ENCODE measurements around the gene PIGN. TPM values are rescaled to one million over a fixed set of nuclear protein-coding genes. Genes with fewer than 3 reads are reported as not detected.
"Not testable (repeated sequence)": the region's sequence is repeated elsewhere in the genome, so short reads cannot be mapped to it uniquely, and the experiment has no call there.

PIGN gene
- total RNA-seq, 2 donors from 2014 or later: 18.6 to 23.7 TPM

DNA sequence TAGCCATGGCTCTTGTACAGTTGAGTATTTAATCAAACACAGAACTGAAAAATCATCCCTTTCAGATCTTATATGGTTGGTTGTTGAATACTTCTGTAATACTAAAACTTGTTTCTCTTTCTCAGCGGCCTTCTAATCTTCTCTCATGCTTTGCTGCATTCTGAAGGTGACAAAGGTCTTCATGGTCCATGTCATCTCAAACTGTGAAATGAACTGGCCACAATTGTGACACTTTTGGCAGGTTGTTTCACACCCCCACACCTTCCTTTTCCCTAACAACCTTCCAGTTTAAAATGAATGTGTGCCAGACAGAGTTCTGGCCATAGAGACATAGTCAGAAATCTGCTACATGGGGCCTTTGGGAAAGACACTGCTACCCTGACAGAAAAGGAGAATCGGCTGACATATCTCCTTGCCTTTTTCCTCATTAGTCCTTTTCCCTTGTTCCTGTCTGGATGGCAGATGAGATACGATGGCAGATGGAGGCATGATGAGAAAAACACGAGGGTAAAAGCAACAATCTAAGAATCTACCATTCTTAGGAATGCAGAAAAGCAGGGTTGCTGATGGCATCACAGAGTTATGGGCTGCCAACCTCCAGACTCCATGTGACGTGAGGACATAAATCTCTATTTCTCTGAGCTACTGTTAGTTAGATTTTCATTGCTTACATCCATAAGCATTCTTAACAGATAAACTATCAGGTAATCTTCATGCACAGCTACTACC, 106.5 kb downstream of the PIGN start:
- no peak for DNase-seq (ENCODE audit: low spot score)
- intact Hi-C loops (cut with DNase I): no loop called here

DNA sequence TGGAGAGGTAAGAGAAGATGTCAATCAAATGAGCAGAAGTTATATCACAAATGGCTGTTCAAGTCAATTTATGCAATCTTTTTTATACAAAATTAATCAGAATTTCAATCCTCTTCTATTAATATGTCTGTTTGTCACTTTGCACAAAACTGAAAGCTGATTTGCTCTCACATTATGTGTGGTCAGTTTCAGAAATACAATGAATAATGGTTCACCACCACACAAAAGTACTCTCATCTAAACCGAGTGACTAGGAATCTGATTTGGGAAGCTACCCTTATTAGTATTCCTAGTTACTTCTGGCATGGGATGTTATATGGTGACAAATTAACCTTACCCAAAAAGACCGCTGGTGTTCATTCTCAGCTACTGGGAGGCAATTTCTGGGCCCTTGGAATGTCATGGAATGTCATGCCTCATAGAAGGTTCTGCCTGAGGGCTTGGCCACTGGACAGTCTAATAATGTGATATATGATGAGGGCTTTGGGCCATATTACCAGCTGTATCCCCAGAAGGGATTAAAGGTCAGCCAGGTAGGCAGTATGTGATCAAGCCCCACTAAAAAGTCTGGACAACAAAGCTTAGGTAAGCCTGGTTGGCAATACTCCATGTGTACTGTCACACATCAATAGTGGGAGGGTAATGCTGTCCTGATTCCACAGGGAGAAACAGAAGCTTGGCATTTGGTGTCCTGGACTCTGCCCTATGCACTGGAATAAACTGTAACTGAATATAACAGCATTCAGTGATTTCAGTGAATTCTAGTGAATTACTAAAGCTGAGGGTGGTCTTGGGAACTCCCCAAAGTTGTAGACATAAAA, 113.2 kb downstream of the PIGN start:
- intact Hi-C loops (cut with DNase I): no loop called here

DNA sequence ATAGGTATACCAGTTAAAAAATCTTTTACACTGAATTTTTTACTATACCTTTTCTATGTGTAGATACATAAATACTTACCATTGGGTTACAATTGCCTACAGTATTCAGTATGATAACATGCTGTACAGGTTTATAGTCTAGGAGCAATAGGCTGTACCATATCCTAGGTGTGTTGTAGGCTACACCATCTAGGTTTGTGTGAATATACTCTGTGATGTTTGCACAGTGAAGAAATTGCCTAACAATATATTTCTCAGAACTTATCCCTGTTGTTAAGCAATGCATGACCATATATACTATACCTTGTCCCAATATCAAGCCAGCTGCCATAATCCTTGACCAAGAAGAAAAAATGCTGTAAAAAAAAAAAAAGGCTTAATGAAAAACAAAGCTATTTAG, 114.5 kb downstream of the PIGN start:
- intact Hi-C loops (cut with DNase I): no loop called here
- no peak for DNase-seq (ENCODE audit: low spot score)

More for the DNA sequence above, 113.2 kb downstream of the PIGN start:
- no peak for DNase-seq (ENCODE audit: low spot score)

DNA sequence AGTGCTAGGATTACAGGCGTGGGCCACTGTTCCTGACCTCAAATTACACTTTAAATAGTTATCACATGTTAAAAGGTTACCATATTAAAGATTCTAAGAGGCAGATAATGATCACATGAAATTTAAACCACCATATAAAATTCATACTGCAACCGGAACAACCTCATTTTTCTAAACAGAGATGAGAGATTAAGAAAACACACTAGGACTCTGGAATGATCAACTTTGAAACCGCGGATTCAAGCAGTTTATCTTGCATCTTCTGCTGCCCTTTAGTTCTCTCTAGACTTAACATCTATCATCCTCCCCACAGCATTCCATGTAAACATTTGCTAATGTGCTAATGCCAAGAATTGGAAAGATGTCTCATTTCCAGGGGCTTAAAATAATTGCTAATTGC, 115.8 kb downstream of the PIGN start:
- intact Hi-C loops (cut with DNase I): no loop called here
- no peak for DNase-seq (ENCODE audit: low spot score)

DNA sequence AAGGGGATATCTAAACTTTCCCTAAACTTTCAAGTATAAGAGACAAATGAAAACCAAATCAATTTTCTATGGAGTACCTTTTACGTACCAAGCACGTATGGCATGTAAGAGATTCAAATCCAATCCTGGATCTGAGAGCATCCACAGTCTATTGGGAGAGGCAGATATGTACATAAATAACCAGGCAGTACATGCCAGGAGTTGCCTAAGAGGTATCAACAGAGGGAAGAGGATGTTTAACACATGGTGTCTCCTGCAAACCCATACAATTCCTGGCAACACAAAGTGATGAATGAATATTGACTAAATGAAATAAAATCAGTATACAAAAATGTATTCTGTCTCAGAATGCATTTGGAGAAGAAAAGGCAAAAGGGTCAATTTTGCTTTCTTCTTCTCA, 116.6 kb downstream of the PIGN start:
- intact Hi-C loops (cut with DNase I): no loop called here
- DNase-seq (ENCODE audit: low spot score): no peak

DNA sequence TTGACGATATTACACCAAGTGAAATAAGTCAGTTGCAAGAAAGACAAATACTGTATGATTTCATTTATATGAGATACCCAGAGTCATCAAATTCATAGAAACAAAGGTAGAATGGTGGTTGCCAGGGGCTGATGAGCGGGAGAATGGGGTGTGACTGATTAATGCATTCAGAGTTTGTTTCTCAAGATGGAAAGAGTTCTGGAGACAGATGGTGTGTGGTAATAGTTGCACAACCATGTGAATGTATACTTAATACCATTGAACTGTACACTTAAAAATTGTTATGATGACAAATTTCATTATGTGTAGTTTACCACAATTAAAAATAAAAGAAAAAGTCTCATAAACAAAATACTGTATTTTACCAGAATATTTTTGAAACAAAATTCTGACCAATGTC, 117.3 kb downstream of the PIGN start:
- intact Hi-C loops (cut with DNase I): no loop called here
- no peak for DNase-seq (ENCODE audit: low spot score)

DNA sequence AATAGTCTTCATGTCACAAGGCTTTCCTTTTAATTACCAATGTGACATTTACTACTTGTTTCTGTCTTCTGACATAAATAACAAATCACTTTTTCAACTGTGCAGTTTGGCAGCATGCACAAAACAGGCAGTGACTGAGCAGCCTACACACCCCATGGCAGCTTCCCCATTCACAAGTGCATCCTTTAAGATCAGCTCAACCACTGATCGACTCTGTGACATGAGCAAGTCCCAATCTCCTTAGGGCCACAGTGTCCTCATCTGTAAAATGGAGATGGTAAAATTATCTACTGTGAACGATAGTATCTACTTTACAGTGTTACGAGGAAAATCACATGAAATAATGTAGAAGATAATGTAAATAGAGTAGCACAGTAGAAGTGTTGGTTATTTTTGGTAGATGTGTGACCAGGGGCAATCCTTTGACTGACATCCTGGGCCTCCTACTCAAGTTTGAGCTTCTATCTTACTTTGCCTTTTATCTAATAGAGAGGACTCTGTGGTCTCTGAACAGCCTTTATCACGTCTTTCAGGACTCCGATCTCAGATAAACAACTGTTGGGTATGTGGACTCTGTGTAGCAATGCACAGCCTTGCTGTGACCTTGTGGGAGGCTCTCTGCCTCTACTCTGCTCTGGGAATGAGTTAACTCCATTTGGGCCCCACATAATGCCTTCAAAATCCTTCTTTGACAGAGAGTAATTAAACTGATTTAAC, 120.6 kb downstream of the PIGN start:
- DNase-seq (ENCODE audit: low spot score): no peak
- intact Hi-C loops (cut with DNase I): no loop called here

DNA sequence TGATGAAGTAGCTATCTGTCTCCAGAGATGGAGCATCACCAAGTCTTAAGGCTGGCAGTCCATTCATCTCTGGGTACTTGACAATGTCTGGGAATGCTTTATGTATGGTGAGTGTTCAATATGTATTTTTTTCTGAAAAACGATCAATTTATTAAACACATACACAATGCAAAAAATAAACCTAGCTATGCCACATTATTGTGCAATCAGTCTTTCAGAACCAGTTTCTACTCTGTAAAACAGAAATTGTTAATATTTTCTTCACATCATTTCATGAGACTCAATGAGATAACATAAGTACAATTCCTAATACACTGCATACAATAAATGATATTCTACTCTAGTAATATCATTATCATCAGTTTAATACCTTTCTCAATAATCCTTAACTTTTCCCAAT, 122.5 kb downstream of the PIGN start:
- no peak for DNase-seq (ENCODE audit: low spot score)
- intact Hi-C loops (cut with DNase I): no loop called here

DNA sequence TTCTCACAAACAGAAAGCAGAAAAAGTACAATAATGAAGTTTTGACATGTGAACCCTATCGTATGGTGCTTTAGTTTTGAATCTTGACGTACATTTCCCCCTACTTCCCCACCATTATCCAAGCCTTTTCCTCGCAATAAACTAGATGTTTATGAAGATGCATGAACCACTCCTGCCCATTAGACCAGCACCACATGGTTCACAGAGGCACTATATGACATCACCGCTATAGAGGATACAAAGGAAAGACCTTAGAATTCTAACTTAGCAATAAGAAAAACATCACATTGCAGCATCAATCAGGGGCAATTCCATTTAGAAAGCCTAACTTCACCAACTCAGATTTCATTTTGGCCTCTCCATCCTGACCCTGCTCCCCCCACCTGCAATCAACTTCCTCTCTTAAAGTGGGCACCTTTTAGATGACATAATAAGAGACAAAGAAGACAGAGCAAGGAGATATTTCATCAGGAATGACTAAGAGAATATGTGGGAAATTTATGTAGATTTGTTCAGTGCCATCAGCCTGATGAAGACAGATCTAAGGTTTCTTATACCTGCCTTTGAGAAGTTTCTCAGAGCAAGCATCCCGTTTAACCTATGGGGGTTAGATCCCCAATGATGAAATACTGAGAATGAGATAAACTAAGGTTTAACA, 124.9 kb downstream of the PIGN start:
- intact Hi-C loops (cut with DNase I): no loop called here
- DNase-seq (ENCODE audit: low spot score): no peak

DNA sequence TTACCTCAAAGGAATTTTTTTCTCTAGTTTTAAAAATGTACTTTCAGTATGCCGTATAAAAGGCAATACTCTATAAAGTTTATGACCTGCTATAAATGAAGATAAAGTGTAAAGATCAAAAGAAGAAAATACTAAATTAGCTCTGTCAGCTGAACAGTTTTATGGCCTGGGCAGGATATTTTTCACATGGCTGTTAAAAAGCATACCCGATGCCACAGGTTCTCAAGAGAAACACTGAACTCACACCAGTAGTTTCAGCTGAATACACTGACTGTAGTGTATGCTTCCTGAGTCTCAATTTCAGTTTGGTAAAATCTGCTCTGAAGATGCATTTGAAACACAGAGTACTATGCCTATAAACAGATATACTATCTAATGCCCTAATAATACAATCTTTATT, 126.0 kb downstream of the PIGN start:
- intact Hi-C loops (cut with DNase I): no loop called here
- DNase-seq (ENCODE audit: low spot score): no peak

DNA sequence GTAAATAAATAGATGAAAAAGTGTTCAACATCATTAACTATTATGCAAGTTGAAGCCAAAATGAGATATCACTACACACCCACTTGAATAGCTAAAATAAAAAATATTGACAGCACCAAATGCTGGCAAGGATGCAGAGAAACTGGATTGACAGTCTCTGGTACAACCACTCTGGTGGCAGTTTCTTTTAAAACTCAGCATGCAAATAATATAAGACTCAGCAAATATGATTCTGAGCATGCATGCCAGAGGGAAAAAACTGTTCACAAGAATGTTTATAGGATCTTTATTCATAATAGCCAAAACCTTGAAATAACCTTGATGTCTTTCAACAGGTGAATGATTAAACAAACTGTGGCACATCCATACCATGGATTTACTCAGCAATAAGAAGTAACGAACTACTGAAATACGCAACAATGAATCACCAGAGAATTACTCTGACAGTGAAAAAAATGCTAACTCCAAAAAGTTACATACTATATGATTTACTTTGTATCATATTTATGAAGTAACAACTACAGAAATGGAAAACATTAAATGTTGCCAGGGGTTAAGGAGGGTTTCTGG, 131.8 kb downstream of the PIGN start:
- intact Hi-C loops (cut with DNase I): no loop called here
- DNase-seq (ENCODE audit: low spot score): no peak

DNA sequence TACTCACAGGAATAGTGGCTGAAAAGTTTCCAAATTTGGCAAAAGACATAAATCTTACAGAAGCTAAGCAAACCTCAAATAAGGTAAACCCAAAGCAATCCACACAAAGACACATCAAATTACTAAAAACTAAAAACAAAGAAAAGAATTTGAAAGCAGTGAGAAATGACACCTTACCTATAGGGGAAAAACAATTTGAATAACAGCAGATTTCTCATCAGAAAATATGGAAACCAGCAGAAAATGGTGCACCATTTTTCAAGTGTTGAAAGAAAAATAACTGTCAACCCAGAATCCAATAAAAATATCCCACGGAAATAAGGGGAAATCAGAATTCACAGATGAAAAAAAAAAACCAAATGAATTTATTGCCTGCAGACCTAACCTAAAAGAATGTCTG, 138.6 kb downstream of the PIGN start:
- intact Hi-C loops (cut with DNase I): no loop called here
- DNase-seq (ENCODE audit: low spot score): no peak

DNA sequence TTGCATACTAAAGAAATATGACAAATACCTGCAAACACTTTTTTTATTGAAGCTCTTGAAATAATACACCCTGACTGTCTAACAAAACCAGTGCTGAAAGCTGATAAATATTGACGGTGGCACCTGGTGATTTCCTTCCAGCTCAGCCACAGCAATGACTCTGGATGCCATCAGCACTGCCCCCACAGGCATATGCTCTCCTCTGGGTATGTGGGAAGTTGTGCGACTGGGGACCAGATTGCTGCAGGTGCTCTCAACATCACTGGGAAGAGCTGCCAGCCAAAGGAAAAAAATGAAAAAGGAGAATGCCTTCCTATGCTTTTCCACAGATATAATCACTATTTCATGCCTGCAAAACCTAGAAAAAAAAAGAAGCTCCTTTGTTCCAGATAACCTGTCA, 141.5 kb downstream of the PIGN start:
- no peak for DNase-seq (ENCODE audit: low spot score)
- intact Hi-C loops (cut with DNase I): no loop called here

DNA sequence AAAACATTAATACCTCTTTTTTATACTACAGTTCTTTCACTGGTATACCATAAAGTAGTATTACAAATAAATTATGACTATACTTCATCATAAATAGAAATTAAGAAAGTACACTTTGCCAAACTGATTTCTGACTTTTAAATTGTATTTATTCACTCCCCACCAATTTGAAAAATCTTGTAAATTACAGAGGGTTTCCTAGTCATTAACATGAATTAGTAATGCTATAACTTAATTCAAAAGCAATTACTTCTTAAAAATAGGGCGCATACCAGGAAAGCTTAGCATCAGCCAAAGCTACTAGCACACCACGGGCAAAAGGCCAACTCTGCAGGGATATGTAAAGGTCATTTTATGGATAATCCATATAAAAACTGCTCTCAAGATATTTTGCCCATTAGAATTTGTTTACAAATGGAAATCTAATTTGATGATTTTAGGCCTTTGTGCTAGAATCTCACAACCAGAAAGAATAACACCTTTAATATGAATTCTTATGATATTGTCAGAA, 142.3 kb downstream of the PIGN start:
- intact Hi-C loops (cut with DNase I): no loop called here
- DNase-seq (ENCODE audit: low spot score): no peak

DNA sequence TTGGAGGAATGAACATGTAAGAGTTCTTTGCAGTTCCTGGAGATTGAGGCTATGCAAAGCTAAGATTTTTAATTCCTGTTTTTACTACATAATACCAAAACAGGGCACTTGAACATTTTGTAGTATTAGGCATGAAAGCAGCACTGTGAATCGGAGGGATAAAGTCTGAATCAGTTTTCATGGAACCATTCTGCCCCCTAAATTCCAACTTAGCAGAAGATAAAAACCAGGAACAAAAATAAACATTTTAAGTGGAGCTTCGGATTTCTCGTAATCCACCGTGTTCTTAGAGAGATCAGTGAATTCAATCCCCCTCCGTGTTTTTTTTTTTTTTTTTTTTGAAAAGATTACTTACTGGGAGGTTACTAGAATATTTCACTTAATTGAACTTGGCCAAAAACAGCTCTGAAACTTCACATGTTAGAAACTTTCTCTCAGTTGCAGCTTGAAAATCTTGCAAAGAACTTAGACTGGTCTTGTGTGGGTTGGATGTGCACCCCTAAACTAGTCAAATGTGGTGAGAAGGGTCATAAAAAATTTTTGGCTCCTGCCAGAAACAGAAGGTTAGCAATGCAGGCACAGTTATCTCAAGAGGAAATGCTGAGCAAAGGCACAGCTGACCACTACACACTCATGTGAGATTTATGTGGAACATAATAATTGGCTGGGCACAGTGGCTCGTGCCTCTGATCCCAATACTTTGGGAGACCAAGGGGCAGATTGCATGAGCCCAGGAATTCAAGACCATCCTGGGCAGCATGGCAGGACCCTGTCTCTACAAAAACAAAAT, 148.7 kb downstream of the PIGN start:
- intact Hi-C loops (cut with DNase I): no loop called here
- no peak for DNase-seq (ENCODE audit: low spot score)

DNA sequence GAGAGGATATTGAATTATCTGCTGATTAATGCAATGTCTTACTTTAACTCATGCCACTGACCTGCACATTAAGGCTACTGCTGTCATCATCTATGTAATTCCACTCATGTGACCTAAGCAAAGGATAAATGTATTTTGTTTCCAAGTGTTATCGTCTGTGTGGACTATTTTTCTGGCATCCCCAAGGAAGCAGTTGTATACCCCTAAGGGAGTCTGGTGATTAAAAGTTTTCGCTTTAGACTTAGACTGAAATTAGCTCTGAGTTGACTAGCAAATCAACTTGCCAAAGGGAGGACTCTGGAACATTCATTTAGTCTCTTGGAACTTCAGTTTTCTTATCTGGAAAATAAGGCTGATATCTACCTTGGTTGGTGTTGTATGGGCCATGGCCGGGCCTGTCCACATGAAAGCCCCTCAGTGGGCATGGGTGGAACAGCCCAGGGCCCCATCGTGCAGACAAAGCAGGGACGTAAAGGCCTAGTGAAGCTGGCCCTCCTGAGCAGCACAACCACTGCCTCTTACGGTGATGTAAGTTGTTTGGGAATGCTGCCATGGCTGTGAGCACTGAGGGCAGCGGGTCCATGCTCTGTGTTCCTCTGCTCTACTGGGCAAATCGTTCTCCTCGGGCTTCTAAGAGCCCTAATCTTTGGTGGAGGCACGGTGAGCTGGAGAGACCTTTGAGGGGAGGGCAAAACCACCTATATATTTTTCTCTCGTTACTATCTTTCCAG, 149.7 kb downstream of the PIGN start:
- no peak for DNase-seq (ENCODE audit: low spot score)
- intact Hi-C loops (cut with DNase I): no loop called here

DNA sequence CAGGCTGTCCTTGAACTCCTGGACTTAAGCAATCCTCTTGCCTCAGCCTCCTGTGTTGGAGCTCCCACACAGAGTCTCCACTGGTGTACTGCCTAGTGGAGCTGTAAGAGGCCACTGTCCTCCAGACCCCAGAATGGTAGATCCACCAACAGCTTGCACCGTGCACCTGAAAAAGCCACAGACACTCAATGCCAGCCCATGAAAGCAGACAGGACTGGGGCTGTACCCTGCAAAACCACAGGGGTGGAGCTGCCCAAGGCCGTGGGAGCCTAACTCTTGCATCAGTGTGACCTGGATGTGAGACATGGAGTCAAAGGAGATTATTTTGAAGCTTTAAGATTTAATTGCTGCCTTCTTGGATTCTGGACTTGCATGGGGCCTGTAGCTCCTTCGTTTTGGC, 152.6 kb downstream of the PIGN start:
- intact Hi-C loops (cut with DNase I); DNase-seq (ENCODE audit: low spot score): not testable (repeated sequence)

DNA sequence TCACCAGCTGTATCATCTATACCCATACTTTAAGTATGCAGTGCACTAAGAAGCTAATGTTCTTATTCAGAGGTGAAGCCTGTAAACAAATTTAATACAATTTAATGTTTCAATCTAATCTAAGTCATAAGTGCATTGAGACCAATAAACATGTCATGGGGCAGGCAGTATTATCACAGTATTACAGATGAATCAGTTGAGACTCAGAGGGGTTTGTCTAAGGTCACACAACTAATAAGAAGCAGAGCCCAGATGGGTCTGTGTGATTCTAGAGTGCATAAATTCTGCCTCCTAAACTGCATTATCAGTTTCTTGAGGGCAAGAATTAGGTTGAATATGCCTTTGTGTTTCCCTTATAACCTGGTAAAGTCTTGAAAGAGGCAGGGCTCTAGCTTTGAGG, 153.1 kb downstream of the PIGN start:
- DNase-seq (ENCODE audit: low spot score): no peak
- intact Hi-C loops (cut with DNase I): no loop called here

Data from posterior vena cava (tissue), 2 donors.